ENCODE data around the gene OSTF1.

The OSTF1 gene

DNA sequence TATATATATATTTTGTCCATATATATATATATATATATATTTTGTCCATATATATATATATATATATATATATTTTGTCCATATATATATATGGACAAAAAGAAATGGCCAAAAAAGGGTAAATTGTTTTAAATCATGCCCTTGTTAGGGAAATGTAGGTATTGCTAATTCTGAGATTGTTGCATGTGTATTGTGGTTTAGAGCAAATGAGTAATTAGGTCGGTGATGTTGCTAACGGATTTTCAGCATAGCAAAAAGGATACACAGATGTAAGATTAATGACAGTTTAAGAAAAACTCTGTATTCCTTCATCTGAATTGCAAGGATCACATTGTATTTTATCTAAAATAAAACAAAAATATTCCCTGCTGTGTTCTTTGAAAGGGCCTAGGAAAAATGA is 40.2 kb downstream of the OSTF1 start:
- no peak for DNase-seq

DNA sequence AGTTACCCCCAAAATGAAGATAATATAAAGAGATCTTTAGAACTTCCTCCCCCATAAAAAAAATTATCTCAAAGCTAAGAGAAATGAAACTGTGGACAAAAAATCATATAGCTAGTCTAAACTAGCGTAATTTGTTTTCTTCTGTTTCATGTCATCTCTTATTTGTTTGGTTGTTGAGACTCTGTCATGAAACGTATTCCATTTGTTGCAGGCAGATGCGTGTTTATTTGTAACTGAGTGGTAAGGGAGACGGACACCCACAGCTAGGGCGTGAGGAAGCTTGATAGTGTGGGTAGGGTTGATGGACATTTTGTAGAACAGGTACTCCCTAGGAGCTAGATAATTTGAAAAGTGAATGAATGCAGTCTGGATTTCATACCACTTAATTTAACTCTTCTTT is 41.9 kb downstream of the OSTF1 start:
- DNase-seq = no peak

DNA sequence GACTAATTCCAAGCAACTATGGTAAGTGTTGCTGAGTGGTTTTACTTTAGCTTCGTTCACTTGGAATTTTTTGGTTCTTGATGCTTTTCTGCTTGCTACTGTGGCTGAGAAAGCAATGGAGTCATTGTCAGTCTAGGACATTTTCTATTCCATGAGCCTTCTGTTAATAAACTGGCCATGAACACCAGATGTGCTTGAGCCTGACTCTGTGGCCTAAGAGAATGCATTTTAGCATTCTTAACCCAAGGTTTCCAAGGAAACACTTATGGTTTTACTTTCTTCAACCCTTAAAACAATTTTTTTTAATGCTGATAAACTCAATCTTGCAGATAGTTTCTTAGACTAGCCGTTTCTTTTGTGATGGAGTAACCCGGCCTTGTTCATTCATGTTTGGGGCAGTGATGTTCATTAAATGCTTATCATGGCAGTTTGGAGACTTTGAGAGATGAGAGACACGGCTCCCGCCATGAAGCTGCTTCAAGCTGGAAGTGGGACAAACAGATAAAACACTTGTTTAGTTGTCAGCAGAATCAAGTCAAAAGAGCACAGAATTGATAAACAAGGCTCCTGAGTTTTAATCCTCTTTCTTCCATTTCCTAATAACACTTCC is 42.4 kb downstream of the OSTF1 start:
- no peak for DNase-seq

DNA sequence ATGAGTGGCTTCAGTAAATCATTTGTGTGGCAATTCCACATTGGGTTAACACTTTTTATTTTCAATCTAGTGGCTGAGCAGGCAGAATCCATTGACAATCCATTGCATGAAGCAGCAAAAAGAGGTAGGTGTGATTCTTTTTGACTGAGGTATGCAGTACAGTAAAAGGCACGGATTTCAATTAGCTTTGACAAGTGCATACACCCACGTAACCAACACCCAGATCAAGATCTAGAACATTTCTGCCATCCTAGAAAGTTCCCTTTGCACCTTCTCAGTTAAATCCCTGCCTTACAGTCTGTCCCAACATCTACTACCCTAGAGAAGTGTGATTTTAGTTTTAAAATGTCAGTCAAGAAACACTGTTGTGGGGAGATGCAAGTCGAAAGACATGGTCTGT is 43.4 kb downstream of the OSTF1 start:
- no peak for DNase-seq

DNA sequence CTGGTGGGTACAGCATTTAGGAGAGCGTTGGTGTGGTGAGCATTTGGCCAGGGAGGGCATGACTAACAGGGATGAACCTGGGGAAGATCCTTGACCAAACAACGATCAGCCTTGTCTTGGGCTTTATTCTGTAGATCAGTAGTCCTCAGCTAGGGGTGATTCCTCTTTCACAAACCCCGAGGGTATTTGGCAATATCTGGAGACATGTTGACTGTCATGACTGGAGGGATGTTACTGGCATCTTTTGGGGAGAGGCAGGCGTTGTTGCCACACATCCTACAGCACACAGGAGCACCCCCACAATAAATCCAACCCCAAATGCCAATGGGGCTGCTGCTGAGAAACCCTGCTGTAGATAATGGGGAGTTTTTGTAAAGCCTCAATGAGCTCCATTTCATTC is 43.9 kb downstream of the OSTF1 start:
- DNase-seq = no peak

- DNase-seq = no peak
Measured at GRCh38 chr9:75133396-75133795, 45.1 kb downstream of the OSTF1 start.

DNA sequence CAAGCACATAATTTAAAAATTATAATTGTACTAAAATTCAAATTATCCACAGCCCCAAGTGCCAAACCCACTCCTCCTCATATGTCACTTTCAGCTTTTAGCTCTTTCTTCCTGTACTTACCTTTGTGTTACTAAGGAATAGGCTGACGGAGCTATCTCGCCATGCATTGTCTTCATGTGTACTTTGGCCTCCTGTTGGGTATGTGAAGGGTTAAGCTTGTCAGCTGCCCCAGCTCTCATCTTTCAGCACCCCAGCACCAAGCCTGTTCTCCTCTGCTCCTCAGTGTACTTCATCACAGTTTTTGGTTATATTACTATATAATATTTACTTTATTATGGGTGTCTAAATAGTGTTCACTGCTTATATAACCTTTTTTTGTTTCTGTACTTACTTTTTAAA is 46.2 kb downstream of the OSTF1 start:
- no peak for DNase-seq

DNA sequence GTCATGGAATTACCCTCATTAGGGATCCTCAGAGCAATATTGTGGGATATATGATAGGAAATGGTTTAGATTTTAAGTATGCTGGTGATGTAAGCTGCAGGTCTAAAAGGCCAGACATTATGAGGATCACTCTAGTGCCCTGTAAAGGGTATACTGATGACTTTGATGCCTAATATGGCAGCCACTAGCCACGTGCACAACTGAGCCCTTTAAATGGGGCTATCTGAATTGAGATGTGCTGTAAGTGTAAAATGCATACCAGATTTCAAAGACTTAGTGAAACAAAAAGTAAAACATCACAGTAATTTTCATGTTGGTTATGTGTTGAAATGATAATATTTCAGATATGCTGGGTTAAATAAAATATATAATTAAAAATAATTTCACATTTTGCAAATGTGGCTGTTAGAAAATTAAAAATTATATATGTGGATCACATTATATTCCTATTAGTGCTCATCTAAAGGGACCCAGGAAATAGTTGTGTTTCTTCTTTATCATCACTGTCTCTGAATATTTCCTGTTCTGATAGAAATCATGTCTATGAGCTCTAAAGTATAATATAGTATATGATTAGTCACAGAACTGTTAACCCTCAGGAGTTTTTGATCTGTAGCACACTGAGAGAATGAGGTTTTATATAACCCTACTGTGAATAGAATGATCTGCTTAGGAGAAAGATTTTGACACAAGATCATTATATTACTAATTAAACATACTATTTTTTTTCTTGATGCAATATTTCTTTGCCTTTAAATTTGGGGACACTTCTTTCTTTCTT is 50.1 kb downstream of the OSTF1 start:
- DNase-seq = no peak

- no peak for DNase-seq
Measured at GRCh38 chr9:75139201-75139600, 50.9 kb downstream of the OSTF1 start.

DNA sequence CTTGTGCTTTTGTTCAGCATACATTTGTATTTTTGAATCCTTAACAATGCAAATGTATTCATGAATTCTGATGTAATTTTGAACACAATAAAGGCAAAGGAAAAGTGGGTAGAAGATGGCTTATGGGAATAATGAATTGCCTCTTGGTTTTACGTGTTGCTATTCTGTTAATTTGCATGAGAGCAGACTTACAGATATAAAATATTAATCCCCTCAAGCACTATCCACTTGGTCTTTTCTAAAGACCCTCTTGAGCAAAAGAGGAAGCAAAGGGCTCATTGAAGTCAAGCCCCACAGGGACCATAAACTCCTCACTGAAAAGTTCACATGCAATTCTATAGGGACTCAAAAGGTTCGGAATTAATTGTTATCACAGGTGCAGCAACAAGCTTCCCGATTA is 51.9 kb downstream of the OSTF1 start:
- DNase-seq = no peak

DNA sequence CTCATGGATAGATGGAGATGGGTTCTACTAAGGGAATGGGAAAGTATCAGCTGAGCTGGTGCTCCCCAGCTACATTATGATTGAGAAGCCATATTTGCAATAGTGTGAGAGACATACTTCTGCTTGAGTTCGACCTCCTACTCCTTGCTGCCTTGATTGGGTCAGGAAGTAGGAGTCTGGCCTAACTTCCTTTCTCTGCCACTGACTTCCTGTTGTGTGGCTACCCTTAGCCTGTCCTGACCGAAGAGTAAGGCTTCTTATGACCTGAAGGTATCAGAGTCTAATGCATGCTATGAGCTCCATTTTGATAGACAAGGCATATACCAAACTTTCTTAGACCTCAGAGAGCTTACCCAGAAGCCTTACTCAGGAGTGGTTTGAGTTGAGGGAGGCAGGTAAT is 53.9 kb downstream of the OSTF1 start:
- DNase-seq = no peak

GRCh38 chr9:75146229-75146628 is 57.9 kb downstream of the OSTF1 start:
- DNase-seq = no peak

DNA sequence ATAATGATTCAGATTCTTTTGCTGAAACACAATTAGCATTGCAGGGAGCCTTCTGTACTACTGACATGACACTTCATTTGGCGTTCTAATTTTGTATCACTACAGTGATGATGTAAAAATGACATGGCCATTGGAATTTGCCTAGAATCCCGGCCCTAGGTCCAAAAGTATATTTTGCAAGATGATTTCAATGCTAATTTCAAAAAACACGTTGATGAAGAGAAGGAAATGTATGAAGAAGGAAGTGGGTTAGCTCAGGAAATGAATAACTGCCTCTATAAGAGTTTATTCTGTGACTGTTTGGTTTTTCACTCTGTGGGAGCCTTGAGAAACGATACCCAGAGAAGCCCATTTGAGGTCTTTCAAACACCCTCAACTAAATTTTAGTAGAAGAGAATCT is 59.3 kb downstream of the OSTF1 start:
- no peak for DNase-seq

DNA sequence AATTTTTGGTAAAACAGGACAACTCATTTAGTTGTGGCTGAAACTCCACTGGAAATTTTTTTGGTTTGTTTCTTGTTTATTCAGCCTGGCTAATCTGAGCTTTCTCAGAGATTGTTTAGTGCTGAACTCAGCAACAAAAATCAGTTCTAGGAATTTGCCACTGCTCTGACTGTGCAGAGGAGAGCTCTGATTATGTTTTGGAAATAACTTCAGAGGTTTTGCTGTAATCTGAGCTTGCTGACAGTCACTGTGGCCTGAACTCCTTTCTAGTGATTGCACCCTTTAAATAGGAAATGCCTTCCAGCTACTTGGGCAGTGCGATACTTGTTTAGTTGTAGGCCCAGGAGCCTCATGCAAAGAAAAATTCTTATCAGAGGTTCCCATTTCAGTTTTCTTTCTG is 60.2 kb downstream of the OSTF1 start:
- no peak for DNase-seq

DNA sequence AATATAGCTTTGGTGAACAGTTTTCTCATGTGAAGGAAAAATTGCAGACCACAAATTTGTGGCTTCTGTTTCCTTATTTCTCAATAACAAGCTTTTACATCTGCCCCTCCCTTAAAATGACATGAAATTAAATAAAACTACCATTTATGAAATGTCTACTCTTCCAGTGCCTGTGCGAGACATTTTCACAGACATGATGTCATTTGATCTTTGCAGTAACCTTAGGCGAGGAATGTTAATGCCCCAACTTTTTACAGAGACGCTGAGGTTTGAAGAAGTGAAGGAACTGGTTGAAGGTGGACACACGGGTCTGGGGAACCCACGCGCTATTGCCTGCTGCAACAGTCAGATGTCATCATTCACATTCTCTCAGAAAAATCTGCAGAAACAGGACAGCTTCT is 61.5 kb downstream of the OSTF1 start:
- DNase-seq = no peak

- DNase-seq = no peak
Measured at GRCh38 chr9:75150512-75150911, 62.2 kb downstream of the OSTF1 start.

DNA sequence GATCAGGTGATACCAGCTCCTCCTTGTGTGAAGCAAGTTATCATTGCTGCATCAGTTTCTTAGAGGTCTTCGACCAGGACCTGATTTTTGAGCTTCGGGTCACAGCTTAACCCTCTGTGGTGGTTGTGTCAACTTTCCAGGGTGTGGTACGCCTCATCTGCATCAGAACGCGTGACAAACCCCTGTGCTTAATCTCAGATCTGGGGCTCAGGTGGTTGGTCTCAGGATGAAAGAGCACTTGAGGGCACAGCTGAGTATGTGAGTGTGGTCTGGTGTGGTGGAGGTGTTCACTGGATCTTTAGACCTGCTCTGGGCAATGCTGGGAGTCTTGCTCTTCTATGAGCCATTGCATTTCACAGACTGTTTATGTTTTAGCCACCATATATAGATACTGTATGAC is 64.1 kb downstream of the OSTF1 start:
- DNase-seq = no peak

DNA sequence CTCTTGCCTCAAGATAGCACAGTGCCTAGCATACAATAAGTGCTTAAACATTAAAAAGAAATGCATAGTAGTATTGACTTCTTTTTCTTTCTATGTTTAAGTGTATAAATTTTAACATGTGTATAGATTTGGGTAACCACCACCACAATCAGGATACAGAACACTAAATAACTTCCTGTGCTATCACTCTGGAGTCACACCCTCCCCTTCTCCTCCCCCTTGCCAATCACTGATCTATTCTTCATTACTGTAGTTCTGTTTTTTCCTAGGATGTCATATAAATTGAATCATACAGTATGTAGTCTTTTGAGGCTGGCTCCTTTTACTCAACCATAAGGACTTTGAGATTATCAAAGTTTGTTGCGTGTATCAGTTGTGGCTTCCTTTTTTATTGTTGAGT is 68.5 kb downstream of the OSTF1 start:
- no peak for DNase-seq

DNA sequence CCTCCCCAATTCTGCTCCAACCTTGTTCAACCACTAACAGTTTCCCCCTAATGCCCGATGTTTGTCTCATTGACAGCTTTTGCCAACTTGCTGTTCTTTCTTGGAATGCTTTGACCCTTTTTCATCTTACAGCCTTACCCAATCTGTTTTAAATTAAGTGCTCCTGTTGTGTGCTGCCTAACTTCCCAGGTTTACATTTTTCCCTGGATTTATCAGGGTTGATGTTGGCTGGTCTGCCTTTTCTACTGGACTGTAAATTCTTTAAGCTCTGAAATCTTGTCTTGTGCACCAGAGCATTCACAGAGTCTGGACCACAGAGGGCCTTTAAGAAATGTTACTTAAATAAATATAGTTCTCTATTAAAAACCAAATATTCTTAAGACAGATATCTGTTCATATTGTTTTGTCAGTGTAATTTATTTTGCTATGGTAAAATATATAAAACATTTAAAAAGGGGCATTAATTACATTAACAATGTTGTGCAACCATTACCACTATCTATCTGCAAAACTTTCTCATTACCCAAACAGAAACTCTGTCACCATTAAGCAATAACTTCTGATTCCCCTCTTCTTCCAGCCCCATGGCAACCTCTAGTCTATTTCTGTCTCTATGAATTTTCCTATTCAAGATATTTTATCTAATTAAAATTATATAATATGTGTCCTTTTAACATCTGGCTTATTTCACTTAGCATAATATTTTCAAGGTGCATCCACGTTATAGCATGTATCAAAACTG is 73.0 kb downstream of the OSTF1 start:
- no peak for DNase-seq

DNA sequence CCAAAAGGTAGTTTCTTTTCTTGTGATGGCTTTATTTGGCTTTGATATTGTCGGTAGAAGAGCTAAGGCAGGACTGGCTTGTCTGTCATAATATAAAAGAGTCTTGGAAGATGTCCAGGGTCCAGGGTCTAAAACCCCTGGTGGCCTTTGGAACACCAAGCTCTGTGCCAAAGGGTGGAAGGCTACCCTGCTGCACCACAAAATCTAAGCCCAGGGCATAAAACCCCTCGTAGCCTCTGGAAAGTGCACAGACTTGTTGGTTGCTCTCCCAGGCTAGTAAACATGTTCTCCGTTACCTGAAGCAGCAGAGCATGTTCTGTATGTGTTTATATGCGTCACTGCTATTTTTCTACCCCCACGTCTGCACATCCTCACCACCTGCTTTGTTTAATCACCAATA is 75.5 kb downstream of the OSTF1 start:
- no peak for DNase-seq

DNA sequence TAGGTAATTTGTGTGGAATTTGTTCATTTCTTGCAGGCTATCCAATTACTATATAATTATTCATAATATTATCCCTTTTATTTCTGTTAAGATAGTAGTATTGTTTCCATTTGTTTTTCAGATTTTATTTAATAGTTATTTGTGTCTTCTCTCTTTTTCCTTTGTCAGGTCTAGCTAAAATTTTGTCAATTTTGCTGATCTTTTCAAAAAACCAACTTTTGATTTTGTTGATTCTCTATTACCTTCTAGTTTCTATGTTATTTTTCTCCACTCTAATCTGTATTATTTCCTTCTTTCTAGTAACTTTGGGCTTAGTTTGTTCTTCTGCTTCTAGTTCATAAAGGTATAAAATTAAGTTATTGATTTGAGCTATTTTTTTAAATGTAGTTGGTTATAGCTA is 76.3 kb downstream of the OSTF1 start:
- DNase-seq = no peak

GRCh38 chr9:75167281-75167680 is 79.0 kb downstream of the OSTF1 start:
- no peak for DNase-seq

GRCh38 chr9:75168270-75169178 is 80.2 kb downstream of the OSTF1 start:
- no peak for DNase-seq

Measured in SW 1271 (cell line).